Thyroid gland (tissue), 4 donors: ENCODE results near the gene ZIC1.

Experiments used
- CTCF ChIP-seq, 6 experiments: fragments of 200-600 bp in 3 of 6; fragments of 450-650 bp in 3 of 6; sonication (generic) in 3 of 6; IDR thresholded peaks; one replicate each; pipeline ENCODE4 v1.5.1; 2016 to 2019; ENCODE audit warnings: antibody characterized with exemption in 6 of 6, mild to moderate bottlenecking in 2 of 6, inconsistent platforms in 1 of 6, moderate library complexity in 1 of 6
- POLR2A ChIP-seq, 2 donors: fragments of 450-650 bp; IDR thresholded peaks; one replicate each; pipeline ENCODE4 v1.6.1; 2017; ENCODE audit warnings: antibody characterized with exemption in 2 of 2, mild to moderate bottlenecking in 2 of 2, moderate library complexity in 1 of 2

- no peak for TF ChIP-seq CTCF (IDR thresholded peaks at IDR 0.05)
- no peak for TF ChIP-seq POLR2A (IDR thresholded peaks at IDR 0.05)
Observed at GRCh38 chr3:147395899-147396711, 13.1 kb upstream of the ZIC1 start.
